NCI-H146 treated with DMSO at 0.1 percent for 48 hours (cell line): Measurements from ENCODE around the gene FAM131C.

Experiments used
- DNase-seq: peaks from one replicate; lab custom pipeline; 2025; ENCODE audit not compliant: unreplicated experiment; lab: John Stamatoyannopoulos, UW

Gene FAM131C

DNA sequence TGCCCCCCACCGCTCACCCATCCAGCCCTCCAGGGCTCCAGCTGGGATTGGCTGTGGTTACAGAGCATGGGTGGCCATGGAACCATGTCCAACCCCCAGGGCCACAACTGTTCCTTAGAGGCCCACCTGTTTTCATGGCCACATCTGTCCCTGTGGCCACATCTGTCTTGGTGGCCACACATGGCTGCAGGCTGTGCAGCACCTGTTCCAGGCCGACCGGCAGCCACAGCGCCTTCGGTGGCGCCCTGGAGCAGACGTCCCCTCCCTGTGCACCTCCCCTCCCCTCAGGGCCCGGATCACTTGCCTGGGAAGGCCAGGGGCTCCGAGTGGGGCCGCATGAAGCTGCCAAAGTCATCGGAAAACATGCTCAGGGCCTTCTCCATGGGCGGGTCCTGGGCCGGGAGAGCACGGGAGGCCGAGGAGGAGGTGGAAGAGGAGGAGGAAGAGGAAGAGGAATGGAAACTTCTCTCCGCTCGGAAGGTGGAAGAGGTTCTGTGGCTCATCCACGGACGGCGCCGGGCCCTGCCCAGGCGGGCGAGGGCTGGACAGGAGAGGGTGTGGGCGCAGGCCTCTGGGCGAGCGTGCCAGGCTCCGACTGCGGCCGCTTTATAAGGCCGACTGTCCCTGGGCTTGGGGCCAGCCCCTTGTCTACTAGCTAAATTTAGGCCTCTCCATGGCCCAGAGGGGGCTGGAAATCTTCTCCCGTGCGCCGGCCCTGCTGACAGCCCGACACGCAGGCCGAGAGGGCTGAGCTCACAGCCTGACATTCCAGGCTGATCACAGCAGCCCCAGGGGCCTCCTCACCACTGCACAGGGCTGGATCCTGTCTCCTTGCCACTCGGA lies 55.8 kb downstream of the FAM131C start, which contains the start of gene HSPB7:
HSPB7 (minus strand) TSS at position 583 of the 843 bp plus-strand sequence; CDS start at position 503, 80 bp downstream.
- no peak for DNase-seq

DNA sequence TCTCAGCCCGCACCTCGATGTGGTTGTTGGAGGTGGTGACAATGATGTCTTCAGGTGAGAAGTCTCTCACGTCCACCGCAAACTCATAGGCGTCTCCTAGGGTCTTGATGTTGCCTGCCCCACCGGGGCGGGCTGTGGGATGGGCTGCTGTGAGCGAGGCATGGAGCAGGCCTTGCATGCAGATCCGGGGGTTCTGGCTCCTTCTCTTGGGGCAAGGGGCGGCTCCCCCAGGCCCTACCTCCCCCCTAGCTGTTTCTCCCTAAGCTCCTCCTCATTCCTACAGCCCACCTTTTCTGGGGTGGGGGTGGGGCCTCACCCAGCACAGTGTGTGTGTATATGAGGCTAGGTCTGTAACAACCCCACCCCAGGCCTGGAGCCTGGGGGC lies 56.4 kb downstream of the FAM131C start:
- no peak for DNase-seq

DNA sequence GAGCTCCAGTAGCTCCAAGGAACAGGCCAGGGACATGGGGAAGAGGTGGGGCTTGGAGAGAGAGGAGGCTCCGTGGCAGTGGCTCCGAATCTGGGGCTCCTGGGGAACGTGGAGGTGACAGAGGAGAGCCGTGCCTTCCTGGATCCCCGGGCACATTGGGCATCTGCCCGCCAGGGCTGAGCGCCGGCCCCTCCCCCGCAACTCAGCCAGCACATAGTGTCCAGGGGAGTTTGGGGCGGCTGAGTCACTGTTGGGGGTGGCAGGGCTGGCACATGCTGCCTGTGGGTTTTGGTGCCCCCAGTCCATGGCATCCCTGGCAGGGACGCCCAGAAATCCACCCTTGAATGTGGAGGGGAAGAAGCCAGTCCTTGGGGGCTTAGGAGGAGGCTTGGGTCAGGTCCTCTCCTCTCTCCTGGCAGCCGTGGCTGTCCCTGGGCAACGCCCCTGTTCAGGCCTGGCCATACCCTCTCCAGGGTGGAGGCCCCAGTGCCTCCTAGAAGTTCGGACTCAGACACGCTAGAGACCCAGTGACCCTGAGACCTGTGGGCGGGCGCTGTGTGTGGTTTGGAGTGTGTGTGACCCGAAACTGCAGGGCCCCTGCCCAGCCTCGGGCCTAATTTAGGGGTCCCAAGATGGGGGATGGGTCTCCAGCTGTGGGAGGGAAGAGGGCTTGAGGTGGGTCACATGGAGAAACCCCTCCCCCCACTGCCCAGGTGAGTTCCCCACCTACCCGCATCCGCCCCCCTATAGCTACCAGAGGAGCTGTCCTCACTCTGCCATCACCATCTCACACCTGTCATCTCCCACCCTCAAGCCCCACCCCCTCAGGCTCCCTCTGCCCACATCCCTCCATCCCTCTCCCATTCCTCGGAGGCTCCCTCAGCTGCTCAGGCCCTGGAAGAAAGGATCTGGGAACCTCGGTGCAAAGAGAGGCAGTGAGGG lies 57.2 kb downstream of the FAM131C start:
- DNase-seq, result no peak

DNA sequence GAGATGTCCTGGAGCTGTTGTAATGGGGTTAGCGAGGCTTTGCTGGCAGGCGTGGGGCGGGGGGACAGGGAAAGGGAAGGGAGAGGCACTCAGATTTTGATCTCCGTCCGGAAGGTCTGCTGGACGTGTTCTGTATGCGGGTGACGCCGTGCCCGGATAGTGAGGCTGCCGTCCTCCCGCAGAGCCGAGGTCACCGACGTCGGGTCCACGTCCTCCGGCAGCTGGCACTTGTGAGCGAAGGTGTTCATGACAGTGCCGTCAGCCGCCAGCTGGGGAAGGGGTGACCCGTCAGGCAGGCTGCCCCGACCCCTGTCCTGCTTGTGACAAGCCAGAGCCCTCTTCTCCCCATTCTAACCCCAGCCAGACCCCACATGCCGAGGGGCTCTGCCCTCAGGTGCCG lies 58.0 kb downstream of the FAM131C start:
- no peak for DNase-seq

DNA sequence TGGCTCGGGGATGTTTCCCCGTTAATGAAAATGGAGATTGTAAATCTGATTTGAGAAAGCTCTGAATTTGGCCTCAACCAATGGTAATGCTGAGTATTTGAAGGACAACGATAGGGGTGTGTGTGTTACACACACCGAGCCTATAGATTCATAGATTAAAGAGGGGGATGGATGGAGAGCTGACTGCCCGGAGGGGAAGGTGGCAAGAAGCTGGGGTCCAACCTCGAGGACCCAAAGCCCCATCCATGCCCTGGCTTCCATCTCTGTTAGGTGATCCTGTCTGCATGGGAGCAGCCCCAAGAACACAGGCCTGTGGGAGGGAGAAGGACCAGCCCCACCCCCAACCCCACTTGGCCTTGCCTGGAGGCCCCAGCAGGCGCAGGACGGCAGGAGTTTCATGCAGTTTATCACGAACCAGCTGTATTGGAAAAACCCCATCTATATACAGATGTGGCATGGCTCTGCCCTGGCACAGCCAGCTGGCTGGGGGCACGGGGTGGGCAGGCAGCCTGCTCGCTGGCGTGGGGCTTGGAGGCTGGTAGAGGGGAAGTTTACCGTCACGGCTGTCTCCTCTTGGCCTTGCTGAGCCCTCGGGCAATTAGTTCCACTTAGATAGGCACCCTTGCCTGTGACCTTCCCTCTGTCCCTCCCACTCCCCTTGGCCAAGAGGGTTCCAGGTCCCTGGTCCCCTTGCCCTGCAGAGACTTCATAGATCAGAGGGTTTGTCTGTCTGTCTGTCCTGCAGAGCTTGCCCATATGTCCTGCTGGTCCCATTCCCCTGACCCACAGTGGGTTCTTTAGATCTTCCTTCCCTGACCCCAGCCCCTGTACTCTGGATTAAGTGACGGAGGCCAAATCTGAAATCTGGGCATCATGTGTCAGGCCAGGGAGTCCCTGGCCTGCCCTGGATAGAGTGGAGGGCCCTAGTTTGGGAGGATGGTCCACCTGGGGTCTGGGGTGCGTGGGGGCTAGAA lies 58.7 kb downstream of the FAM131C start:
- DNase-seq, result no peak

DNA sequence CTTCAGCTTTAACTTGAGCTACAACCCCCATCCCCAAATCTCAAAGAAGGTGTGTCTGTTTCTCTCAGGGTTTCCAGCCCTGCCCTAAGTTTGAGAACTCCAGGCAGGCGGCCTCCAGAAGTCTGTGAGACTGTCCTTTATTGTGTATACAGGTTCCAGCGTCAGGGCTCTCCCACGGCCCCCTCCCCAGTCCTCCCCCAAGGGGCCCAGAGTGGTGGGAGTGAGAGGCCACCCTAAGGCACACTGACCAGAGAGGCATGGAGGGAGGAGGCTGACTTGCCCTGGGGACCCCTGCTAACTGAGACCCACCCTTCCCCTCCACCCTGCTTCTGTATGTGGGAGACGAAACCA lies 59.6 kb downstream of the FAM131C start:
- DNase-seq, result no peak

DNA sequence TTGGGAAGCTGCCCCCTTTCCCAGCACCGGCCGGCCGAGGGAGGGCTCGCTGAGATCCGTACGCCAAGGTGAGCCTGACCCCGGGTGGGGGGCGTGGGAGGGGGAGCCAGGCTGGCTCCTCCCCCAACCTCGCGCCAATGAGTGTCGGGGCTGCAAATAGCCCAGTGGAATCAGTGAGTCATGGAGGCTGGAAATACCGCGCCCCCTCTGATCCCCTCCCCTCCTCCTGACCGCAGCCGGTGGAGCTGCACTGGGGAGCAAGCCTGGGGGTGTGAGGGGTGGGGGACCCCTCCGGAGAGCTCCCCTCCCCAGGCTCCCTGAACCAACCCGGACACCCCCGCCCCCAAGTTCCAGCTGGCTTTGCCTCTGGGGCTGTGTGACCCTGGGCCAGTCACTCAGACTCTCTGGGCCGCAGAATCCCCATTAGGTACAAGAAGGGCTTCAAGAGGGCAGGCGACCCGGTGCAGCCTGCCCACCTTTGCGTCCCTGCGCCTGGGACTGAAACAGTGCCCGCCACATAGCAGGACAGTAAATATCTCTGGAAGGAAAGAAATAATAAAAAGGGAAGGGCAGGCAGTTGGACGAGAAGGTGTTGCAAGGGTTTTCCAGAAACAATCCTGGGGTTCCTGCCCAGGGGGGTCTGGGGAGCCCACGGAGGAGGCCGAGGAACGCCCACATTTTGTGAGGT lies 60.1 kb downstream of the FAM131C start:
- no peak for DNase-seq

DNA sequence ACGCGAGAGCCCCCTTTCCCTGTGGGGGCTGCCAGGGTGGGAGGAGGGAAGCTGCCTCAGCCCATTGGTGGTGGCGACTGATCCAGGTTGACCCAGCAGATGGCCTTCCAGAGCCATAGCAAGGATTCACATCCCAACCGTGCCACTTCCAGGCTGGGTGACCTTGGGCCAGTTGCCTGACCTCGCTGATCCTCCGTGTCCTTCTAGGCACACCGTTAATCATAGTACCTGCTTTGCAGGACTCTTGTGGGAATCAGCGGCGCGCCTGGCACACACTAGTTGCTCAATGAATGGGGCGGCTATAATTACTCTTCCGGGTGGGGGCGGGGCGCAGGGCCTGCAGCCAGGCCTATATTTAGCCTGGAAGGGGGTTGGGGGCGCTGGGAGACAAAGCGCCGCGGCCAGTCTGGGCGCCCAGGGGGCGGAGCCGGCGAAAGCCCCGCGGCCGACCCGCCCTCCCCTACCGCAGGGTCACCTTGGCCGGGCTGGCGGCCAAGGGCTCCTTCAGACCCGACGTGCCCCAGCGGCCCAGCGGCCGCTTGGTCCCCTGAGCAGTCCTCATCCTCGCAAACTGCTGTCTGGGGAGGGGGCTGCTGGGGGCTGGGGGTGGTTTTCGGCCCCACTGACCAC lies 60.7 kb downstream of the FAM131C start:
- DNase-seq, result peak; percentile 31

DNA sequence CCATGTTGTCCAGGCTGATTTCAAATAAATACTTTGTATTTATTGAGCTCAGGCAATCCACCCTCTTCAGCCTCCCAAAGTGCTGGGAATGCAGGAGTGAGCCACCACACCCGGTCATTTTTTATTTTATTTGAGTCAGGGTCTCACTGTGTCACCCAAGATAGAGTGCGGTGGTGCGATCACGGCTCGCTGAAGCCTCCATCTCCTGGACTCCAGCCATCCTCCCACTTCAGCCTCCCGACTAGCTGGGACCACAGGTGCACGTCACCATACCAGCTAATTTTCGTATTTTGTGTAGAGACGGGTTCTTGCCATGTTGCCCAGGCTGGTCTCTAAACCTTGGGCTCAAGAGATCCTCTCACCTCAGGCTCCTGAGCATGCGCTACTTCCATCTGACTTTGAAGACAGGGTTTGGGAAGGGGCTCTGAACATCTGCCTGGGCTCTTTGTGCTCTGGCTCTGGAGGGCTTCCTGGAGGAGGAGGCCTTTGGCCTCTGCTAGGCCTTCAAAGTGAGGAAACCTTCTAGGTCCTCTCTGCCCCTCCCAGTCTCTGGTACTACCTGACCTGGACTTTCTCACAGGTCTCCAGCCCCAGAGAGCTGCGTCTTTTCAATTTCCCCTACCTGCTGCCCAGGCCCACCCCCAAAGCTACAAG lies 61.4 kb downstream of the FAM131C start:
- DNase-seq, result no peak

DNA sequence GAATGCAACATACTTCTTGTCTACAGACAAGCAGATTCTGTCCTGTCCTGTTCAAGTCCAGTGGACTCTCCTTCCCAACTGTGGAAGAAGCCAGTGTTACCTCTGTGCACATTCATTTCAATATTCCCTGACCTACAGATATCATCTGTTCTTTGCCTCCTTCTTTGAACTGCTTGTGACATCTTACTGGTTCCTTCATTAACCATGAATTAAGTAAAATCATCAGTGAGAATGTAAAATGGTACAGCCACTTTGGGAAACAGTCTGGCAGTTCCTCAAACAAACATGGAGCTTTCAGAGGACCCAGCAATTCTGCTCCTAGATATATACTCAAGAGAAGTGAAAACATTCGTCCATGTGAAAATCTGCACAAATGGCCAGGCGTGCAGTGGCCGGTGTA lies 62.6 kb downstream of the FAM131C start:
- DNase-seq, result no peak

DNA sequence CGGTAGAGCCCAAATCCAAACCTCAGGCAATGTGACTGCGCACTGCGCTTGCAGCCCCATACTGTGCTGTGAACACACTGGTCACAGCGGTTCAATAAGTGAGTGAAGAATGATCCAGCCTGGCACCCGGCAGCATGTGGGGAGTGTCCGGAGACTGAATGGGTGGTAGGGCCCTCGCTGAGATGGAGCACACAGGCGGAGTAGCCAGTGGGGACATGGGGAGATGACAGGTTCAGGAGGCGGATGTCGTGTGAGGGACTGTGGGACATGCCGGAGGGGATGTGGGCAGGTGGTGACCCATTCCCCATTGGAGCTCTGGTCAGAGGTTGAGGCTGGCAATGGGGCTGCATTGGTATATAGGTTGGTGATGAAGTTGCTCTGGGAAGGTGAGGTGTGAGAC lies 63.8 kb downstream of the FAM131C start:
- DNase-seq, result no peak

DNA sequence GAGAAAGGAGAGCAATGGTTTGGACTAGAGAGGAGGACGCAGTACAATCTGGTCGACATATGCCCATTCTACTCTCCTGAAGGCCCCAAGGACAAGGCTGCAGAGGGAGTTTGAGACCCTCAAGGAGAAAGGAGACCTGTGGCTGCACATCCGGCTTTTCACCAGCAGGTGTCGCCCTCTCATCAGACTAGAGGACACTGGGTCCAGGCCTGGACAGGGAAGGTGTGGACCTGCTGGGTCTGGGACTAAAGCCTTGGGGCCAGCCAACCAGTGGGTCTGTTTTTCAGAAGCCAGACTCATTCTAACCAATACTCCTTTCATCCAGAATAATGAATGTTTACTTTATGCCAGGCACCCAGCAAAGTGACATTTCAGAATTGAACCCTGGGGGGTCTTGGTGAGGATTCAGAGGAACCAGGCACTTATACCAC lies 64.4 kb downstream of the FAM131C start:
- DNase-seq, result peak; percentile 17
